HepG2 (cell line): Measurements from ENCODE around the gene PIK3CB. TPM values are rescaled to one million over a fixed set of nuclear protein-coding genes. Genes with fewer than 3 reads are reported as not detected.

Source experiments
- ATAC-seq: fragments of 200-7000 bp; cut with Tn5 transposase; 3 replicates; pipeline ENCODE4 v1.9.1; 2020; ENCODE audit warnings: mild to moderate bottlenecking, moderate library complexity
- BruUV-seq: library from RNA; stranded (reverse); fragments of 400-500 nt; replicated peaks from 2 replicates; lab custom pipeline; 2021; lab: Mats Ljungman, UMichigan
- CTCF ChIA-PET: fragments of 300-600 bp; formaldehyde crosslinking; extraction: SDS; loops from one replicate; lab custom pipeline; 2021; ENCODE audit warnings: low total read pairs, inconsistent platforms, low intra/inter-chr PET ratio; lab: Yijun Ruan, JAX
- POLR2A ChIA-PET: fragments of 350-600 bp; sonication (Branson Sonifier 250); formaldehyde crosslinking; loops from one replicate; lab custom pipeline; 2020; ENCODE audit warnings: antibody characterized with exemption, inconsistent platforms; lab: Yijun Ruan, JAX
- DNase-seq: peaks from one replicate; pipeline ENCODE4 v3.0.0-alpha.2; 2015; ENCODE audit warnings: low spot score
- FAIRE-seq: peaks from 3 replicates; lab custom pipeline; 2011; peaks lifted over from hg19 to GRCh38; lab: Jason Lieb, UNC
- H2AFZ ChIP-seq: one replicate; pipeline ENCODE4 v1.6.1; 2011; ENCODE audit warnings: low read length, inconsistent platforms
- H3K27ac ChIP-seq: fragments of 300-600 bp; 3 replicates; pipeline ENCODE4 v1.8.0; 2011; ENCODE audit warnings: mixed run types, mild to moderate bottlenecking, mixed read lengths, low read length, inconsistent platforms; ENCODE audit not compliant: insufficient read depth; ENCODE audit errors: extremely low read length
- H3K27me3 ChIP-seq, 2 experiments: fragments of 200-600 bp in 1 of 2; 2 replicates in 1 of 2; 3 replicates in 1 of 2; pipeline versions ENCODE4 v1.6.0 to v1.8.0; 2011; ENCODE audit warnings: low read length in 2 of 2, mild to moderate bottlenecking in 2 of 2, moderate library complexity in 2 of 2, inconsistent platforms in 1 of 2; ENCODE audit not compliant: insufficient read depth in 2 of 2, control insufficient read depth in 1 of 2
- H3K36me3 ChIP-seq, 2 experiments: fragments of 200-600 bp in 1 of 2; replicated peaks in 1 of 2; 2 replicates in 1 of 2; 3 replicates in 1 of 2; pipeline versions ENCODE4 v1.5.1 to v1.8.0; 2011; ENCODE audit warnings: low read length in 2 of 2, inconsistent platforms in 1 of 2; ENCODE audit not compliant: insufficient read depth in 2 of 2, control insufficient read depth in 1 of 2
- H3K4me1 ChIP-seq: 2 replicates; pipeline ENCODE4 v1.5.1; 2012; ENCODE audit warnings: low read length, inconsistent platforms; ENCODE audit not compliant: insufficient read depth
- H3K4me2 ChIP-seq: 2 replicates; pipeline ENCODE4 v1.6.0; 2011; ENCODE audit warnings: low read depth, low read length, inconsistent platforms
- H3K4me3 ChIP-seq, 3 experiments: fragments of 200-600 bp in 1 of 3; sonication (generic), shearing (Covaris generic) in 1 of 3; replicated peaks in 1 of 3; 2 replicates each; pipeline ENCODE4 v1.5.1; 2011 to 2016; ENCODE audit warnings: low read length in 3 of 3, inconsistent platforms in 2 of 3, low read depth in 2 of 3, mild to moderate bottlenecking in 2 of 3, control low read depth in 1 of 3, mixed read lengths in 1 of 3; ENCODE audit not compliant: insufficient read depth in 1 of 3
- H3K79me2 ChIP-seq: one replicate; pipeline ENCODE4 v1.6.1; 2011; ENCODE audit warnings: low read length, inconsistent platforms; ENCODE audit not compliant: insufficient read depth
- H3K9ac ChIP-seq: 2 replicates; pipeline ENCODE4 v1.6.0; 2011; ENCODE audit warnings: mild to moderate bottlenecking, low read depth, low read length, inconsistent platforms; ENCODE audit not compliant: insufficient read depth
- H3K9me3 ChIP-seq: 2 replicates; pipeline ENCODE4 v1.5.1; 2012; ENCODE audit warnings: mild to moderate bottlenecking, low read length
- H4K20me1 ChIP-seq: 2 replicates; pipeline ENCODE4 v1.6.0; 2011; ENCODE audit warnings: inconsistent platforms, mild to moderate bottlenecking, low read length, moderate library complexity; ENCODE audit not compliant: insufficient read depth
- ARID5B ChIP-seq: IDR thresholded peaks from 2 replicates; pipeline ENCODE4 v1.4.0; 2020; ENCODE audit warnings: mild to moderate bottlenecking, missing genetic modification reagents
- CCDC6 ChIP-seq: sonication (generic); formaldehyde crosslinking; IDR thresholded peaks from 2 replicates; pipeline ENCODE4 v1.8.1; 2022; ENCODE audit warnings: mild to moderate bottlenecking, missing genetic modification reagents, moderate library complexity
- ELF3 ChIP-seq: IDR thresholded peaks from 2 replicates; pipeline ENCODE4 v1.6.1; 2016; ENCODE audit warnings: missing genetic modification reagents, missing compliant biosample characterization
- FOXA3 ChIP-seq: IDR thresholded peaks from 2 replicates; pipeline ENCODE4 v1.6.1; 2016; ENCODE audit warnings: missing genetic modification reagents, missing compliant biosample characterization
- FOXK1 ChIP-seq: sonication (generic); formaldehyde crosslinking; IDR thresholded peaks from 2 replicates; pipeline ENCODE4 v1.4.0; 2020; ENCODE audit warnings: low read depth, missing genetic modification reagents, borderline replicate concordance
- FOXP1 ChIP-seq, 2 experiments: fragments of 450-650 bp in 1 of 2; IDR thresholded peaks; 2 replicates each; pipeline ENCODE4 v1.6.1; 2017 to 2018; ENCODE audit warnings: antibody characterized with exemption in 1 of 2
- IKZF1 ChIP-seq: fragments of 450-650 bp; IDR thresholded peaks from 2 replicates; pipeline ENCODE4 v1.7.1; 2016
- KAT2B ChIP-seq: fragments of 150-350 bp; IDR thresholded peaks from 2 replicates; pipeline ENCODE4 v1.6.1; 2014; ENCODE audit warnings: low read depth, low read length, borderline replicate concordance
- NFIB ChIP-seq: sonication (generic); formaldehyde crosslinking; IDR thresholded peaks from 2 replicates; pipeline ENCODE4 v1.9.0; 2021; ENCODE audit warnings: missing genetic modification reagents, mild to moderate bottlenecking, borderline replicate concordance
- PHF21A ChIP-seq: sonication (generic); formaldehyde crosslinking; IDR thresholded peaks from 2 replicates; pipeline ENCODE4 v1.5.0; 2020; ENCODE audit warnings: mild to moderate bottlenecking, missing genetic modification reagents
- RFX5 ChIP-seq: IDR thresholded peaks from 2 replicates; pipeline ENCODE4 v1.6.1; 2011; ENCODE audit warnings: low read depth, low read length, improper control_type of control experiment
- SAP130 ChIP-seq: IDR thresholded peaks from 2 replicates; pipeline ENCODE4 v1.6.1; 2016; ENCODE audit warnings: low read depth
- SKIL ChIP-seq: sonication (generic); formaldehyde crosslinking; IDR thresholded peaks from 2 replicates; pipeline ENCODE4 v1.8.0; 2022; ENCODE audit warnings: missing genetic modification reagents, mild to moderate bottlenecking, moderate library complexity, borderline replicate concordance
- ZNF337 ChIP-seq: sonication (generic); formaldehyde crosslinking; IDR thresholded peaks from 2 replicates; pipeline ENCODE4 v1.5.1; 2020; ENCODE audit warnings: missing genetic modification reagents, low read depth, mild to moderate bottlenecking, borderline replicate concordance
- ZNF432 ChIP-seq: sonication (generic); formaldehyde crosslinking; IDR thresholded peaks from 2 replicates; pipeline ENCODE4 v1.5.0; 2020; ENCODE audit warnings: missing genetic modification reagents, mild to moderate bottlenecking, borderline replicate concordance
- ZNF441 ChIP-seq: sonication (generic); formaldehyde crosslinking; IDR thresholded peaks from 2 replicates; pipeline ENCODE4 v1.7.0; 2021; ENCODE audit warnings: missing genetic modification reagents, borderline replicate concordance
- ZSCAN21 ChIP-seq: sonication (generic); formaldehyde crosslinking; IDR thresholded peaks from 2 replicates; pipeline ENCODE4 v1.8.0; 2022; ENCODE audit warnings: mild to moderate bottlenecking, missing genetic modification reagents, moderate library complexity, borderline replicate concordance
- WGBS: methylation state at CpG from one replicate; pipeline ENCODE4 v1.1.6; 2017; ENCODE audit warnings: low lambda C conversion rate; 5-methylcytosine and 5-hydroxymethylcytosine counted together
- in situ Hi-C: cut with HindIII; loops from 2 replicates; pipeline ENCODE4 v1.10.0; 2017; ENCODE audit warnings: low pct_unique_long_range_greater_than_20kb; ENCODE audit not compliant: extremely low pct_ligation_motif_present
- intact Hi-C: fragments of 100-400 bp; cut with micrococcal nuclease; formaldehyde crosslinking; loops from one replicate; pipeline ENCODE4 v1.10.0; 2022; ENCODE audit not compliant: unreplicated experiment
- polyA plus RNA-seq, 8 experiments: library from polyadenylated mRNA; depleted of rRNA in 3 of 8; stranded (reverse) in 7 of 8; unstranded in 1 of 8; fragments of >200 nt; fragmentation: Illumina TruSeq in 4 of 8; extraction: Trizol in 4 of 8; gene quantifications; 2 replicates each; pipeline versions ENCODE4 v1.2.1 to v1.2.3, GENCODE V29; 2011 to 2016; ENCODE audit warnings: low read depth in 4 of 8, missing spikeins in 1 of 8, mixed read lengths in 1 of 8; ENCODE audit not compliant: insufficient read depth in 1 of 8
- total RNA-seq, 5 experiments: library from RNA; depleted of rRNA; stranded (reverse); fragments of >200 nt; fragmentation: Illumina TruSeq; extraction: Trizol; gene quantifications; 2 replicates each; pipeline ENCODE4 v1.2.3, GENCODE V29; 2016; ENCODE audit warnings: low read depth in 1 of 5

Gene PIK3CB
- total and polyA plus RNA-seq, 2 of the 13 experiments (the other 11 are each of a cell fraction or from before 2014, with no cell fraction given), result 6.6 to 18.7 TPM

- no peak for TF ChIP-seq ZNF441 (CRISPR knock-in tag)
Measured at GRCh38 chr3:138796761-138797160, 38.0 kb downstream of the PIK3CB start (continued).

- intact Hi-C loops (no loop called here), in situ Hi-C loops (no loop called here)
- H3K27ac ChIP-seq, result no peak overlapping the region
- BruUV-seq, result TSS peak; percentile 26
- H3K9ac ChIP-seq, result no peak overlapping the region
- H4K20me1 ChIP-seq, result peaks cover 8% of the 10 kb centered on the region
- H3K79me2 ChIP-seq, result peaks cover 24% of the 10 kb centered on the region
- peak; percentile 75 for DNase-seq
- ATAC-seq, result peak; percentile 71; the same call in 2 of the 3 replicates
- no peak for FAIRE-seq
- H3K4me3 ChIP-seq, result no peak overlapping the region
- H3K9me3 ChIP-seq, result no peaks in the 10 kb centered on the region
- no peak overlapping the region for H2AFZ ChIP-seq
- H3K27me3 ChIP-seq, result no peaks in the 10 kb centered on the region
- WGBS, result 74% methylated on average over 3 of the region's 3 CpGs
- CTCF ChIA-PET, result no interaction called here
- peaks cover 14% of the 10 kb centered on the region for H3K4me1 ChIP-seq
- no peak overlapping the region for H3K4me2 ChIP-seq
- H3K36me3 ChIP-seq, result peaks cover 0 to 14% of the 10 kb centered on the region in 2 experiments; a peak in 1 of 5 replicates
- POLR2A ChIA-PET, result interaction anchor here (1.1 kb wide), 1 partner anchor 37 kb away, joined by 6 read pairs; no protein-coding TSS in a partner anchor
- 0 out of 2 replicates have a peak, but pooled peaks have one; percentile 27 for TF ChIP-seq ELF3 (CRISPR knock-in tag)
- TF ChIP-seq FOXA3 (CRISPR knock-in tag), result peak; percentile 13; the same call in 1 of the 2 replicates
- TF ChIP-seq CCDC6 (CRISPR knock-in tag), result no peak
- TF ChIP-seq NFIB, result no peak
- TF ChIP-seq FOXK1 (CRISPR knock-in tag), result no peak
- TF ChIP-seq KAT2B, result no peak
- TF ChIP-seq ZSCAN21 (CRISPR knock-in tag), result no peak
- no peak for TF ChIP-seq FOXP1 (IDR thresholded peaks at IDR 0.05)
- TF ChIP-seq FOXP1 (CRISPR knock-in tag; IDR thresholded peaks at IDR 0.05), result no peak
- TF ChIP-seq PHF21A (CRISPR knock-in tag), result no peak
- no peak for TF ChIP-seq RFX5
- TF ChIP-seq ZNF432 (CRISPR knock-in tag), result peak; percentile 93
- TF ChIP-seq ZNF337 (CRISPR knock-in tag), result no peak
- 0 out of 2 replicates have a peak, but pooled peaks have one; percentile 17 for TF ChIP-seq ARID5B
- 0 out of 2 replicates have a peak, but pooled peaks have one; percentile 39 for TF ChIP-seq SAP130
- TF ChIP-seq SKIL (CRISPR knock-in tag), result no peak
- no peak for TF ChIP-seq IKZF1
Measured at GRCh38 chr3:138786788-138787271, 47.9 kb downstream of the PIK3CB start.
